ENCODE data around the gene AQR.
"Not testable (repeated sequence)": the region's sequence is repeated elsewhere in the genome, so short reads cannot be mapped to it uniquely, and the experiment has no call there.

Gene AQR

DNA sequence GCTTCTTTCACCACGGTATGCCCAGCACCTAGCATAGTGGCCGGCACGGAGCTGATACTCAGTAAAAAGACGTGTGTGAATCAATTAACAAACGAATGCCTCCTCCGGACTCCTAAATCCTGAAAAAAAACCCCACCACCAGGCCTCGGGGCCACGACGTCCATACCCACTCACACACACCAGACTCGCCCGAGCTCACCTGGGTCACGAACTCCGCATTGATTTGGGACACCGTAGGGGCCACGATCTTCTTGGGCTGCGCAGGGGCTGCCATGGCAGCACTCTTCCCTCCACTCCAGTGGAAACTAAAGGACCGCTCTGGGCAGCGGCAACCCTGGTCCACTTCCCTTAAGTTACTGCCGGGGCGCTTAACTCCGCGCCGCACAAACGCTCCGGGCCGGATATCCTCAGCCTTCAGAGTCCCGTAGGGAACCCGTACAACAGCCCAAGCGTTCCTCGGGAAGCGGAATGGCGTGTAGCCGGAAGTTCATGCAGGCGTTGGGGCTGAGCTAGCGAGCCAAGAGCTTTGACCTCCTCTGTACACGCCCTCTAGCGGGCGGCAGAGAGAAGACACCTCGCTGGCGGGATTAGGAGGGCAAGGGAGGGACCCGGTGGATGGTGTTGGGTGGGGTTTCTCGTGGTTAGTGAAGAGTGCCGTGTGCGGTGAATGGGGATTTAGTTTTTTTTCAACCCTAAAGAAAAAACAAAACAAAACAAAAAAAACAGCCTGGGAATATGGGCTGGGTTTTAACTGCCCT, at the start of gene AQR:
TSS of gene AQR (minus strand) at position 403 of the 758 bp plus-strand sequence. CDS start at position 274, 129 bp downstream.
- peak; percentile 94 for DNase-seq

GRCh38 chr15:35014241-35014640, 44.7 kb upstream of the AQR start:
- no peak for DNase-seq

- no peak for DNase-seq
Observed at GRCh38 chr15:35013370-35013769, 43.8 kb upstream of the AQR start.

- no peak for DNase-seq
Observed at GRCh38 chr15:35007397-35007796, 37.9 kb upstream of the AQR start.

DNA sequence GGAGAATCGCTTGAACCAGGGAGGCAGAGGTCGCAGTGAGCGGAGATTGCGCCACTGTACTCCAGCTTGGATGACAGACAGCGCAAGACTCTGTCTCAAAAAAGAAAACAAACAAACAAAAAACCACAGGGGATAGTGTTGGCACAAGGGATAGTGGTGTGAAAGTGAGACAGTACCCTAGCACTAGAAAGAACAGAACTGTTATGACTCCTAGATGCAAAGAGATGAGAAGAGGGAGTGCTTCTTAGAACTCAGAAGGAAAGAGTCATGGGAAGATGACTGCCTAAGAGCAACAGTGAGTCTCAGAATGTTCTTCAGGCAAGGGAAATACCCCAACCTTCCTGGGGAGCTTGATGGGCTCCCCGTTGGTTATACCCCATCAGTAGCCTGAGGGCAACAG, 36.4 kb upstream of the AQR start:
- DNase-seq: no peak

GRCh38 chr15:35003928-35004327, 34.4 kb upstream of the AQR start:
- DNase-seq: no peak

DNA sequence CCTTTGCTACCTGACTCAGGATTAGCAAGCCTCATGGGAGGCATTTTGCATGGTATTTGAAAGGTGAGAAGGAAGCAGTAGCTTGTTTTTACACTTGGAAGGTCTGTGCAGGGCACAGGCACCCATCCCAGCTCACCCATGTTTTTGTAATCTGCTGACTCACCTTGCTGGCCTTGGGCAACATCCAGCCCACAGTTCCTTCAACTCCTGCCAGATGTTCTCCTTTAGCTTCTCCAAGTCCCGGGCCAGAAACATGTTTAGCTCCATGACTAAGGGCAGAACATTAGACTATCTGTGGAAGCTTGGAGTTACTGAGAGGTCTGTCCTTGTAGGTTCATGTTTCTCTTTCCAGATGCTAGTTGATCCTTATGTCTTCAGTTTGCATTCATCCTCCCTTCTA, 31.0 kb upstream of the AQR start:
- DNase-seq: no peak

DNA sequence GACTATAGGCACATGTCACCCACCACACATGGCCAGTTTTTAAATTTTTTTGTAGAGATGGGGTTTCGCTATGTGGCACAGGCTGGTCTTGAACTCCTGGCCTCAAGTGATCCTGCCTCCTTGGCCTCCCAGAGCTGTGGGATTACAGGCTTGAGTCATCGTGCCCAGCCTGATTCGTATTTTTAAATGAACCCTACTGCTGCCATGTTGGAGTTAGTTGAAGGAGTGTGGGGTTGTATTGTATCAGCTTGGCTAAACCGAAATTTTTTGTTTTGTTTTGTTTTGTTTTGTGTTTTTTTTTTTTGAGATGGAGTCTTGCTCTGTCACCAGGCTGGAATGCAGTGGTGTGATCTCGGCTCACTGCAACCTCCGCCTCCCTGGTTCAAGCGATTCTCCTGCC, 30.4 kb upstream of the AQR start:
- DNase-seq: no peak

DNA sequence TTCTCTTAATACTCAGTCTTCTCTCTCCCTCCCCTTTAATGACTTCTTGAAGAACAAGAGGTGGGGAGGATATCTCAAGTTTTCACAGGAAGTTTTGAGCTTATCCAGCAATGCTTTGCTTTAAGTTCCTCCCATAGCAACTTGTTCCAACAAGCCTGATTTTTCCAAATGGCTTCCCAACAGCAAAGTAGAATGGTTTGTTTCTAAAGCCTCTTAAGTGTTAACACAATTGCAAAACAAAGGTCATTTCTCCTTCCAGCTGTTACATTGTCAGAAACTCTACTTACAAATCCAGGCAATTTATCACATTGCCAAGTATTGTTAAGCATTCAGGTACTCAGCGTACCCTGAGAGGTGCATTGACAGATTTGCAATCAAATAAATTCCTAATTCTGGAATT, 25.4 kb upstream of the AQR start:
- no peak for DNase-seq

GRCh38 chr15:34993877-34994276, 24.3 kb upstream of the AQR start:
- no peak for DNase-seq

GRCh38 chr15:34993412-34993811, 23.9 kb upstream of the AQR start:
- DNase-seq: no peak

DNA sequence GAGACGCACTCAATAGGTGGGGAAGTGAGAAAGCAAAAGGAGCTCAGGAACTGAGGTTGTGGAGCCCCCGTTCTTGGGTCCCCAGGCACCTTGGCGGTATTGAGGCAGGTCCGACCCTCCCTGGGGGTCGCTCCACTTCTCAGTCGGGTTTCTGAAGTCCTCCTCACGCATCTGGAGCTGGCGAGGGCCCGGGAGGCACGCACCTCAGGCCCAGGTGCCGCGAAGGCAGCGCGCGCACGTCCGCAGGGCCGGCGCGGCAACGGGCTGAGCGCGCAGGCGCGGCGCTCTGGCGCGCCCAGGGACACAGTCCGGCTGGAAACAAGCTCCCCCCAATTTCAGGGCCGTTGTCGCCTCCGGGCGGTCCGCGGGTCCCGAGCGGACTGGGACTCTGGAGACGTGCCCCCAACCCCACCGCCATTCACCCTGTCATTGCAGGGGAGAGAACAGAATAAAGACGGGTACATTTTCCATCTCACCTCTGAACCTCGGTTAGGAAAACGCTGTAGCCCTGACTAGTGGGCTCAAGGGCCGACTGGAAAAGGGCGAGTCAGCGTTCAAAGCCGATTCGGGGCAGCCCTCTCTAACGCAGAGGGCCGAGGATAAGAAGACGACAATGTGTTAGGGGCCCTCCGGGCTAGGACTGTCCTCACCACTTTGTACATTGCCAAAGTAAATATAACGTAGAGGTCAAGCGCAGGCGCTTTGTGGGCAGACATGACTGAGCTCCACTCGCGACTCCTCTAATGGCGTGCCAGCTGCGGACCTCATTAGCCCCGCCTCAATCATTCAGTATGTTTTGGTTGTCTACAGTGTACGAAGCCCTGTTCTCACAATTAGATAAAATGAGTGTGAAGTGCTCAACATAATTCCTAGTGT, 18.7 kb upstream of the AQR start, which contains the start of gene ZNF770:
TSS of gene ZNF770 (minus strand) at position 261 of the 876 bp plus-strand sequence. CDS start 4,853 bp downstream, outside the sequence.
- peak; percentile 89 for DNase-seq

DNA sequence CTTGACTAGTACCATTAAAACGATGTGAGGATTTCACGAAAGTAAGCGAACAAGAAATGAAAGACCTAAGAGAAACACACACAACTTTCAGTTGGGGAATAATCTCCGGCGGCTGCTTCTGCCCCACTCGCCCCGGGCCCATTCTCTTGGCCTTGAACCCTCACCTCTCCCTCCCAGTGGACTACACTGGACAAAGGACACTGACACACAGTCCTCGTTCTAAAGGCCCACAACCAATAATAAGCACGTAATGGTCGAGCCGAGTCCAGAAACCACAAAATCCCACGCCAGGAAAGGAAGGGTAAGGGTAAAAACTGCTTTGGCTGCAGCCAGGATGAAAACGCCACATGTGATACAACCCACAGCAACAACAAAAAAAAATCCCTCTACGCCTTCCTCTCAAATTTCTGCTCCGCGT, 18.1 kb upstream of the AQR start:
- DNase-seq: no peak

- DNase-seq: no peak
Observed at GRCh38 chr15:34986771-34987480, 17.4 kb upstream of the AQR start.

DNA sequence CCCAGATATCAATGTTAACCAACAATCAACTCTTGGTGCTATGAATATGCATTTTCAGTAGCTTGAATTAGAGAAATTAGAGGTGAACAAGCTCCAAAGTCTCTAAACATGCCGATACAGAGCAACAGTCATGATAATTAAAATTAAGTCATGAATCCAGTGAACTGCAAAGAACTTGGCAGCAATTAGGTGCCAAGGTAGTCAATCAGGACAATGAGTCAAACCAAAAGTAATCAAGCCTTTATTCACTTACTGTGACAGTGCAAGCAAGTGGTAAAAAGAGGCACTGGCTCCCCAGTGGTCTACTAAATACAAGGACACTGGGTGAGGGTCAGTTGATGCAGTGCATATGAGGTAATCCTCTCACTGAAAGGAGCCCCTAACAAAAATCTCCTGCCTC, 16.8 kb upstream of the AQR start:
- no peak for DNase-seq

- no peak for DNase-seq
Observed at GRCh38 chr15:34984889-34985630, 15.5 kb upstream of the AQR start.

DNA sequence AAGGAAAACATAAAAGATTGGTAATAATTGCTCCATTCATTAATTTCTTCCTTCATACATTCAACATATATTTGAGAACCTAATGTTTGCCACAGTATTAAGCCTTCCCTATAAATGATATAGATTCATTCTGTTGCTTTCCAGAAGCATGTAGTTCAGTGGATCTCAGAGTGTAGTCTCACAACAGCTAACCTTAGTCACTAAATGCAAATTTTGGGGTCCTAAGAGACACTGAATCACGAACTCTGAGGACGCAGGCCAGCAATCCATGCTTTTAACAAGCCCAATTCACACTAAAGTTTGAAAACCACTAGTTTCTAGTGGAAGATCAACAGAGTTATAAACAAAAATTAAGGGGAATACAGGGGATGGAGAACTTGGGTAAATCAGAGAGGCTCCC, 7.2 kb upstream of the AQR start:
- DNase-seq: no peak

GRCh38 chr15:34976073-34976472, 6.5 kb upstream of the AQR start:
- no peak for DNase-seq

- DNase-seq: no peak
Observed at GRCh38 chr15:34973512-34973911, 4.0 kb upstream of the AQR start.

DNA sequence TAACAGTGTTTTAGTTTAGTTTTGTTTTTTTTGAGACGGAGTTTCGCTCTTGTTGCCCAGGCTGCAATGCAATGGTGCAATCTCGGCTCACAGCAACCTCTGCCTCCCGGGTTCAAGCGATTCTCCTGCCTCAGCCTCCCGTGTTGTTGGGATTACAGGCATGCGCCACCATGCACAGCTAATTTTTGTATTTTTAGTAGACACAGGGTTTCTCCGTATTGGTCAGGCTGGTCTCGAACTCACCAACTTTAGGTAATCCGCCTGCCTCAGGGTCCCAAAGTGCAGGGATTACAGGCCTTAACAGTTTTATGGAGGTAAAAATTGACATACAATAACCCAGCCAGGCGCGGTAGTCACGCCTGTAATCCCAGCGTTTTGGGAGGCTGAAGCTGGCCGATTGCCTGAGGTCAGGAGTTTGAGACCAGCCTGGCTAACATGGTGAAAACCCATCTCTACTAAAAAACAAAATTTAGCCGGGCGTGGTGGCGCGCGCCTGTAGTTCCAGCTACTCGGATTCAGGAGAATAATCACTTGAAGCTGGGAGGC, 629 bp upstream of the AQR start:
- DNase-seq: not testable (repeated sequence)

GRCh38 chr15:34964277-34964676, 5.3 kb downstream of the AQR start:
- DNase-seq: no peak

GRCh38 chr15:34953851-34954250, 15.7 kb downstream of the AQR start:
- DNase-seq: no peak
